Right lobe of liver (tissue), 6 donors: ENCODE measurements around the gene TCTN2. TPM values are rescaled to one million over a fixed set of nuclear protein-coding genes. Genes with fewer than 3 reads are reported as not detected.

Experiments used
- ATAC-seq, 4 donors: fragments of 200-7000 bp; cut with Tn5 transposase; one replicate each; pipeline ENCODE4 v1.9.1; 2020; ENCODE audit warnings: mild to moderate bottlenecking in 4 of 4, moderate library complexity in 4 of 4
- DNase-seq, 3 donors: peaks; one replicate each; pipeline ENCODE4 v3.0.0-alpha.2; 2020
- H3K27ac ChIP-seq, 3 donors: fragments of 200-600 bp; one replicate each; pipeline ENCODE4 v1.8.0; 2022
- H3K27me3 ChIP-seq, 2 donors: fragments of 200-600 bp; one replicate each; pipeline ENCODE4 v1.8.0; 2022
- H3K36me3 ChIP-seq, 4 donors: fragments of 200-600 bp; sonication (generic) in 1 of 4; one replicate each; pipeline versions ENCODE4 v1.5.1 to v1.8.0; 2017 to 2022; ENCODE audit warnings: control low read depth in 1 of 4
- H3K4me1 ChIP-seq, 4 donors: fragments of 200-600 bp; sonication (generic) in 1 of 4; one replicate each; pipeline versions ENCODE4 v1.5.1 to v1.8.0; 2017 to 2022; ENCODE audit warnings: control low read depth in 1 of 4
- H3K4me3 ChIP-seq, 3 donors: fragments of 200-600 bp; one replicate each; pipeline ENCODE4 v1.8.0; 2022
- H3K9me3 ChIP-seq, 4 donors: fragments of 200-600 bp; sonication (generic) in 1 of 4; one replicate each; pipeline versions ENCODE4 v1.5.1 to v1.8.0; 2017 to 2022; ENCODE audit warnings: control low read depth in 1 of 4
- POLR2A ChIP-seq: fragments of 450-650 bp; IDR thresholded peaks from one replicate; pipeline ENCODE4 v1.6.1; 2017; ENCODE audit warnings: antibody characterized with exemption, mild to moderate bottlenecking
- WGBS: methylation state at CpG from one replicate; pipeline ENCODE4 v1.1.6; 2018; ENCODE audit warnings: low coverage, low lambda C conversion rate; ENCODE audit not compliant: insufficient coverage; ENCODE audit errors: missing lambda C conversion rate; 5-methylcytosine and 5-hydroxymethylcytosine counted together
- intact Hi-C, 2 donors: fragments of 100-400 bp; cut with DNase I; formaldehyde crosslinking; loops; one replicate each; pipeline versions ENCODE4 v1.11.2 to v1.14.1; 2022
- total RNA-seq, 6 experiments: library from RNA; depleted of rRNA in 2 of 6; stranded (reverse); fragments of >200 nt in 2 of 6; fragmentation: NEBNext Ultra II Directional in 3 of 6; extraction: Animal tissue kit (Norgen Biotek cat#: 25700) in 3 of 6; gene quantifications; one replicate each; pipeline versions ENCODE4 v1.1.0 to v1.2.4, GENCODE V29; 2016 to 2023
- TF ChIP-seq, protein P1 (sequence below), 4 donors: fragments of 200-600 bp in 3 of 4; fragments of 450-650 bp in 1 of 4; IDR thresholded peaks; one replicate each; pipeline versions ENCODE4 v1.5.1 to v1.8.0; 2016 to 2022; ENCODE audit warnings: antibody characterized with exemption in 4 of 4, mild to moderate bottlenecking in 2 of 4
- donor health status: DM: no; HTN: yes; CAD: no.
- donor health status: DM: no; HTN: no; CAD: no.
- donor health status: DM: no; HTN: no; CAD: no.
- donor health status: DM: no; HTN: yes; CAD: no.
- donor health status: DM: no; HTN: yes; CAD: no.

TCTN2 gene
- total RNA-seq, 6 experiments from 2014 or later: 0.61 to 1.2 (median 0.88) TPM

- WGBS: 94% methylated on average over 10 of the region's 10 CpGs
- no peaks in the 10 kb centered on the region for H3K27me3 ChIP-seq
- no peak overlapping the region for H3K4me3 ChIP-seq
- no peak overlapping the region for H3K27ac ChIP-seq
- DNase-seq: no peak
- intact Hi-C loops: no loop called here
- no peaks in the 10 kb centered on the region for H3K9me3 ChIP-seq
- H3K36me3 ChIP-seq: no peaks in the 10 kb centered on the region
- TF ChIP-seq, protein P1, sequence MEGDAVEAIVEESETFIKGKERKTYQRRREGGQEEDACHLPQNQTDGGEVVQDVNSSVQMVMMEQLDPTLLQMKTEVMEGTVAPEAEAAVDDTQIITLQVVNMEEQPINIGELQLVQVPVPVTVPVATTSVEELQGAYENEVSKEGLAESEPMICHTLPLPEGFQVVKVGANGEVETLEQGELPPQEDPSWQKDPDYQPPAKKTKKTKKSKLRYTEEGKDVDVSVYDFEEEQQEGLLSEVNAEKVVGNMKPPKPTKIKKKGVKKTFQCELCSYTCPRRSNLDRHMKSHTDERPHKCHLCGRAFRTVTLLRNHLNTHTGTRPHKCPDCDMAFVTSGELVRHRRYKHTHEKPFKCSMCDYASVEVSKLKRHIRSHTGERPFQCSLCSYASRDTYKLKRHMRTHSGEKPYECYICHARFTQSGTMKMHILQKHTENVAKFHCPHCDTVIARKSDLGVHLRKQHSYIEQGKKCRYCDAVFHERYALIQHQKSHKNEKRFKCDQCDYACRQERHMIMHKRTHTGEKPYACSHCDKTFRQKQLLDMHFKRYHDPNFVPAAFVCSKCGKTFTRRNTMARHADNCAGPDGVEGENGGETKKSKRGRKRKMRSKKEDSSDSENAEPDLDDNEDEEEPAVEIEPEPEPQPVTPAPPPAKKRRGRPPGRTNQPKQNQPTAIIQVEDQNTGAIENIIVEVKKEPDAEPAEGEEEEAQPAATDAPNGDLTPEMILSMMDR (IDR thresholded peaks at IDR 0.05): no peak
- TF ChIP-seq POLR2A: no peak
- ATAC-seq: no peak
- H3K4me1 ChIP-seq: no peaks in the 10 kb centered on the region
Measured at GRCh38 chr12:123678981-123679380, 8.1 kb downstream of the TCTN2 start.

DNA sequence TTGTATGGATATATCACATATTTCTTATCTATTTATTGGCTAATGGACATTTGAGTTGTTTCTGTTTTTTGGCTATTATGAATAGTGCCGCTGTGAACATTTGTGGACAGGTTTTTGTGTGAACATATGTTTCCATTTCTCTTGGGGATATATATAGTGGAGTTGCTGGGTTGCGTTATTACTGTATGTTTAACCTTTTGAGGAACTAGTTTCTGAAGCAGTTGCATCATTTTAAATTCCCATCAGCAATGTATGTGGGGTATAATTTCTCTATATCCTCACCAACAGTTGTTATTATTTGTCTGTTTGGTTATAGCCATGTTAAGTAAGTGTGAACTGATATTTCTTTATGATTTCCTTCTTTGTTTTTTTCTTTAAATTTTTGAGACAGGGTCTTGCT is 10.7 kb downstream of the TCTN2 start:
- Histone ChIP-seq H3K4me1 (no peaks in the 10 kb centered on the region), H3K27me3 (no peaks in the 10 kb centered on the region), H3K4me3 (no peak overlapping the region), H3K9me3 (no peaks in the 10 kb centered on the region), H3K36me3 (no peaks in the 10 kb centered on the region), H3K27ac (no peak overlapping the region)
- TF ChIP-seq, protein P1 (IDR thresholded peaks at IDR 0.05): no peak
- TF ChIP-seq POLR2A: no peak
- no peak for ATAC-seq
- WGBS: 85% methylated on average over 2 of the region's 2 CpGs
- no peak for DNase-seq
- intact Hi-C loops: no loop called here

DNA sequence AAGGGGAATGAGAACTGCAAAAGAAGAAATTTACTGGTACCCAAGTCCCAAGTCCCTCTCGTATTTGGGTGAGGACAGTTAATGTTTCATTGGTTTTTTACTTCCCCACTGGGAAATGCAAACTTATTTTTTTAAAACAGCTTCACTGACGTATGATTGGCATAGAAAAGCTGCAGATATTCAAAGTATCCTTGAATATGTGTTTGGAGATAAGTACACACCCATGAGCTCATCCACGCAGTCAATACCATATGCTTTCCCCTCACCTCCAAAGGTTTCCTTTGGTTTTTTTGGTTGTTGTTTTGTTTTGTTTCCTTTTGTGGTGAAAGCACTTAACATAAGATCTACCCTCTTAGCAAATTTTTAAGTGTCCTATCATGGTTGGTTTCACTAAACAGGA is 13.1 kb downstream of the TCTN2 start:
- DNase-seq (no peak), ATAC-seq (no peak)
- Histone ChIP-seq H3K4me1 (no peaks in the 10 kb centered on the region), H3K27ac (no peak overlapping the region), H3K27me3 (no peaks in the 10 kb centered on the region), H3K36me3 (no peaks in the 10 kb centered on the region), H3K9me3 (no peaks in the 10 kb centered on the region), H3K4me3 (no peak overlapping the region)
- 89% methylated on average over 3 of the region's 3 CpGs for WGBS
- intact Hi-C loops: no loop called here
- TF ChIP-seq, protein P1 (IDR thresholded peaks at IDR 0.05): no peak
- TF ChIP-seq POLR2A: no peak

DNA sequence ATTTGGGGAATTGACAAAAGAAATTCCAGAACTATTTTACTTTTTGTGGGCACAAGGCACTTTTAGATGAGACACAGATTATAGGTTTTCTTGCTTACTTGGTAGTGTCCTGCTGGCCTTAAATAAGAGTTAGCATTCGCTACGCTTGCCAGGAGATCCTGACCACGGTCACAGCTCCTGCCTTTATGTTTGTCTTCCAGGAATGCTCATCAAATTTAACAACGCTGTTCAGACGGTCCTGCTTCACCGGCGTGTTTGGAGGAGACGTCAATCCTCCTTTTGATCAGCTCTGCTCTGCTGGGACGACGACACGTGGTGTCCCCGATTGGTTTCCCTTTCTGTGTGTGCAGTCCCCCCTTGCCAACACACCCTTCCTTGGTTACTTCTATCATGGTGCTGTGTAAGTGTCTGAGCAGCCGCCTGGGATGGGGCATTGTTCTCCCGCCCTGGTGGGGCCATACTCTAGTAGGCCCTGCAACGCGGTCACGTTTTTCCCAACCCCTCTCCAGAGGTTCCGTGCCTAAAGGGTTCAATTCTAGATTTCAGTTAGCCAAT is 15.8 kb downstream of the TCTN2 start:
- no peak for ATAC-seq
- Histone ChIP-seq H3K36me3 (no peaks in the 10 kb centered on the region), H3K9me3 (no peaks in the 10 kb centered on the region), H3K4me1 (no peaks in the 10 kb centered on the region), H3K27me3 (no peaks in the 10 kb centered on the region), H3K27ac (no peak overlapping the region), H3K4me3 (no peak overlapping the region)
- DNase-seq: no peak
- TF ChIP-seq, protein P1 (IDR thresholded peaks at IDR 0.05): no peak
- no peak for TF ChIP-seq POLR2A
- intact Hi-C loops: no loop called here
- WGBS: 95% methylated on average over 17 of the region's 18 CpGs
